GM18868 (cell line): ENCODE measurements around the gene MRPS34.
"Not testable (repeated sequence)": the region's sequence is repeated elsewhere in the genome, so short reads cannot be mapped to it uniquely, and the experiment has no call there.

Experiments used
- ATAC-seq: cut with Tn5 transposase; IDR thresholded peaks from one replicate; pipeline ENCODE4 v1.9.1; 2021; ENCODE audit warnings: mild to moderate bottlenecking, moderate library complexity; ENCODE audit not compliant: unreplicated experiment

Gene MRPS34

DNA sequence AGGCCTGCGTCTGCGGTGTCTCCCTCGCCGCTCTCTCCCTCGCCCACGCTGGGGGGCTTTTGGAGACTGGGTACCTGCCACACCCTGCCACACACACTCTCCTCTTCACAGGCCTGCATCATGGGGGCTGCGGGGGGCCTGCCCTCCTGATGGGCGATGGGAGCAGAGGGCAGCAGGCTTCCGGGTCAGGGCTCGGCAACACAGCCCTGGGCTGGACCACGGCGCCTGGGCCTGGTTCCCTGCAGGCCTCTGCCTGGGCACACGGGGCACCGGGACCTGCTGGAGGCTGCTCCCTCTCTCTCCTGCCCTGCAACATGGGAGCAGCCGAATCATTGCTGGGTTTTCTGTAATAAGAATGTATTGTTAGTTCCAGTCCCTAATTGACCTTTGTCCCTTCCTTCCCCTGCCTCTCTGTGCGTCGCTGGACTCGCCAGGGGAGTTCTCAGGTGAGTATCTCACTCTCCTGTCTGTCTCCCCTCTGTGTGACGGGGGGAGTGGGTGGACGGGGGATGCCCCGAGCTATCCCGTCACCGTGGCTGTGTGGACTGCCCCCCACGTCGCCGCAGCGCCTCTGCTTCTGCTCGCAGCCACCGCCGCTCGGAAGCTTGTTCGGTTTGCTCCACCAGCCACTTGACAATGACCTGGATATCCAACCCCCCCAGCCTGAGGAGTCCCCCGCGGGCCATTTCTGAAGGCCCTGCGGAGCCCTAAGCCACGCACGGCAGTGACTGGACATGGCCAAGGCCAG, 15.0 kb downstream of the MRPS34 start:
- no peak for ATAC-seq

DNA sequence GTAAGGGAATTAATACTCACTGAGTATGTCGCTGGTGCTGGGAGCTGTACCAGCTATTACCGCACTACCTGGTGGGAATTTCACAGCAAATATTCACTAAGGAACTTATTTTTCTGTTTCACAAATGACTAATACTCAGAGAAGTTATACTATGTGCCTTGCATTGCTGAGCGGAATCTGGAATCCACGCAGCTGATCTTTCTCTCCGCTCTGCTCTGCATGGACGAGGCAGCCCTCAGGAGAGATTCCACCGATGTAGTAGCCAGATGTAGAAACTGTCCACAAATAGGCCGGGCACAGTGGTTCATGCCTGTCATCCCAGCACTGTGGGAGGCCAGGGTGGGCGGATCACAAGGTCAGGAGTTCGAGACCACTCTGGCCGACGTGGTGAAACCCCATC, 18.7 kb downstream of the MRPS34 start:
- no peak for ATAC-seq

DNA sequence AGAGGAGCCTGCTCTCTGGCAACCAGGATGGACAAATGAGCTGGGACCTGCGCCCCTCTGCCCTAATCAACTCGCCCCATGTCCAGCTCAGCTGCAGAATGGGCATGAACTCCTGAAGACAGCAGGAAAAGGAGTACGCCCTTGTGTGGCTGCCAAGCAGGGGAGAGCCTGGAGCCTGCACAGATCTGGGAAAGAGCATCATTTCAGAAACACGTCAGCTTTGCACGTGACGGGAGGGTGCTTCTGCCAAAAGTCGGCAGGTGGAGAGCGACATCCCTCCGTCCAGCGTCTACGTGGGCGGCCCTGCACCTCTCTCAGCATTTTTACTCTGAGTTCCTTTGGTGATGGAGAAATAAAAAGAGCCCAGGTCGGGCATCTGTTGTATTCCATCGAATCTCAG, 20.1 kb downstream of the MRPS34 start:
- no peak for ATAC-seq

DNA sequence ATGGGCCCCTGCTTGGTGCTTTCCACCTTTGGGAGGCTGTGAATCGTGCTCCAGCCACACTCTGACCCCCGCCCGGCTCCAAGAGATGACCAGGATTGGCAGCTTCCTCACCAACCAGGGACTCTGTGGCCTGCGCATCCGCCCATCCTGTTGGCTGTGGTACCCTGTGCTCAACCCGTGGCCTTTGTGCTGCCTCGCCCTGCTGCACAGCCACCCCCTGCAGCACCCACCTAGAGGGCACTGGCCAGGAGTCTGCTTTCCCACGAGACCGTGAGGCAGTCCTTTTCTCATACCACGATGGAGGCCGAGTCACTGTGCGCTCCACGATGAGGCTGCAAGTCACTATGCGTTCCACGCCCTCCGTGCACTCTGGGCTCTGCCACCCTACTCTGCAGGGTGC, 21.0 kb downstream of the MRPS34 start:
- no peak for ATAC-seq

DNA sequence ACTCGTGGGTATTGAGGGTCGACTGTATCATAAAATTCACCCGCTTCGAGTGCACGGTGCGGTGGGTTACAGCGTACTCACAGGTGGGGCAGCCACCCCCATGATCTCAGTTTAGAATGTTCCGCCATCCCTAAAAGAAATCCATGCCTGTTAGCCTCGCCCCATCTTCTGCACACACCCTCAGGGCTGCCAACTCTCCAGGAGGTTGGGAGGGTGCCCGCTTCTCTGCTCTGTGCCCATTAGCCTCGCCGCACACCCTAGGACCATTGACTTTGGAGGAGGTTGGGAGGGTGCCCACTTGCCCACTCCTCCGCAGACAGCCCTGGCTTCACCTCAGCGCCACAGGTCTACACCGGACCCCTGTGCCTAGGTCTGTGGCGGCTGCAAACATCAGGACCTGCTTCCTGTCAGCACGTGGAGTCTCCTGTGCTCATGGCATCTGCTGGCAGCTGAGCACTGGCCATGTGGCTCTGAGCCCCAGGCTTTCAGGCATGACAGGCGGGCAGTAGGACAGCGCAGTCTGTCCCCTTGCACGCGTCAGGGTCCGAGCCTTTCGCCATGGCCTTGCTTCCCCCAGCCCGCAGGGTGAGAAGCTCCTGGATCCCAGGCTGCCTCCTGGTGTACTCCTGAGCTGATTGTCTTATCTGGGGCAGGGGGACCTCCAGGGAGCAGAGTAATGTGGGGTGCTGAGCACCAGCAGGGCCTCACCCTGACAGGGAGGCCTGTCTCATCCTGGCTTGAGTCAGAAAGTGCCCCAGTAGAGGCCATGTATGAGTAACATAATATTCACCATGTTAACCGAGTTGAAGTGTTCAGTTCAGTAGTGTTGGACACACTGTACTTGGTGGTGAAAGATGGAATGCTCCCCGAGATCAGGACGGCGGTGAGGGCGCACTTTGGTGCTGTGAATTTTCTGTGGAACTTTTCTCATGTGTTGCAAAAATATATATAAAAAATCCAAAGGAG, 23.5 kb downstream of the MRPS34 start:
- no peak for ATAC-seq

DNA sequence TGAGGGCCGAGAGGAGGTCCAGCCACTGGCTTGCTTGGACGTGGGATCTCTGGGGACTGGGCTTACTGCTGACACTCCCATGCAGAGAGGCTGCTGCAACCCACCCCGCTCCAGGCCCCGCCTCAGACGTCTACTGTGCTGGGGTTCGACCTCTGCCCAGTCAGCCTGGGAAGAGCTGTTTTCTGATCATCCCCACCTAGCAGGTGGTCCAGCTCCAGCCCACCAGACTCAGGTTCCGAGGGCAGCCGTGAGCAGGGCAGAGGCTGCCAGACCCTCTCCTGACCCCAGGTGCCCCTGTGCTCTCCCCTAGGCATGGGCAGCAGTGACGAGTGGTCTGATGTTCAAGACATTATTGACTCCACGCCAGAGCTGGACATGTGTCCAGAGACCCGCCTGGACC, 25.0 kb downstream of the MRPS34 start:
- no peak for ATAC-seq

DNA sequence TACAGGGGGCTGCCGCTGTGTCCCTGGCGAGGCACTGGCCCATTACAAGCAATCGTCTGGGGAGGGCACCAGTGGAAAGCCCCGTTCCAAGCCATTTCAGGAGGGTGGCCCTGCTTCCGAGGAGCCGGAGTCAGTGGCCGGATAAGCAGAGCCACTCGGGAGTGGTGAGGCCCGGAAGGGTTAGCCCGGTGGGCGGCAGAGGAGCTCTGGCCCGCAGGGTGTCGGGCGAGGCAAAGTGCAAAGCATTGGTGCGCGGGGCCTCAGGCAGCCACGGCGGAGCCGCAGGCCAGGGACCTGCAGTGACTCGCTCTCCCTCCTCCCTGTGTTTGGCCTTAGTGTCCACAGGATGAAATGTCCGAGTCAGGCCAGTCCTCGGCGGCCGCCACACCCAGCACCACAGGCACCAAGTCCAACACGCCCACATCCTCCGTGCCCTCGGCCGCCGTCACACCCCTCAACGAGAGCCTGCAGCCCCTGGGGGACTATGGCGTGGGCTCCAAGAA, 26.2 kb downstream of the MRPS34 start:
- no peak for ATAC-seq

DNA sequence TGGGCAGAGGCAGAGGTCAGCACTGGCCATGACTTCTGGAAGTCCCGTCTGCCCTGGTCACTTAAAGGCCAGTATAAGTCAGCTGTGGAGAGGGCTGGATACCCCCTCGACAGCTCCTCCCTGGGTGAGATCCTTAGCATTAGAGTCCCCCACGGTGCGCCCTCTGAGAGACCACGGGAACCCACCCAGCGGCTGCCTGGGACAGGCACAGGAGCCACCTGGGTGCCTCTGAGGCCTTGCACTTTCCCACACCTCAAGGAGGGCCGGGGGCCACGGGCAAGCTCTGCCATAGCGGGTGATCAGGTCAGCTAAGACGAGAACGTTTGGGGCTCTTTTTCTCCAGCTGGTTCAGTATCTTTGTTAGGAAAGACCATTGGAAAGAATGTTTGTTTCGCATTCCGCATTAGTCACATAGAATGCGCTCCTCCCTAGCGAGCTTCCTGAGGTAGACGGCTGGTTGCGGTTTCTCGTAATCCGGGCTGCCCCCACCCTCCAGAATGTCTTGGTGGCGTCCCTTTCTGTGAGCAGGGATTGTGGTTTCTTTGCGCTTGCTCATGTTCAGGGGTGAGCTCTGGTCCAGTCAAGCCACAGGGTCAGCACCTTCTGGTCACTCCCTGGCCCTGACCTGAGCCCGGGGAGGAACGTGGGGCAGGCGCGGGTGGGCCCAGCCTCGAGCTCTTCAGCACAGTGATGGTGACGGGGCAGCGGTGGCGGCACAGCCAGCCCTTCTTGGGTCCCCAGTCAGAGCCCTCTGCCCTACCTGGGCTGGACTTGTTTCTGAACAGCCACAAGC, 26.8 kb downstream of the MRPS34 start:
- no peak for ATAC-seq

DNA sequence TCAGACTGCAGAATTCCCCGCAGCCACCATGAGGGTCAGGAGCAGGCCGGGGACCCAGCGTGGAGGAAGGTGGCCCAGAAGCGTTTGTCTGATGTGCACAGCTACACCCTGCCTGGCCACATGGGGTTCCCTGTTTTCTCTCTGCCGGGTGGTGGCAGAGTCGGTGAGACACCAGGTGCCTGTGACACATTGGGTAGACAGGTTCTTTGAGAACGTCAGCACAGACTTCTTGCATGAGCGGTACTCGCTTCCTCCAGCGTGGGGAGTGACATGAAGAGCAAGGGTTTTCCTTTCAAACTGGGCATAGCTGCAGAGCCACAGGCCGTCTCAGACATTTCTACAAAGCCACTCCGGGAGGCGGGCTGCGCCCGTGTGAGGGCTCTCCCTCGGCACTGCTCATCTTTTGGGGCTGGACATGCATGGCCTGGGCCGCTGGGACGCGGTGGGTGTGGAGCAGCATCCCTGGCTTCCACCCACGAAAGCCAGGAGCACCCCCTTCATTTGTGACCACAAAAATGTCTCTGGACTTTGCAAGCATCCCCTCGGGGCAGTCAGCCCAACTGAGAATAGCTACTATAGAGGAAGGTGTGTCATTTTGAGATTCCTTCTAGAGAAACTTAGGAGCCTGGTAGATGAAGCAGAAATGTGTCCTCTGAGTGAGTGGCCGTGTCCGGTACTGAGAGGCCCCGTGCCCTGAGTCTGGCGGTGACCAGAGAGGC, 27.6 kb downstream of the MRPS34 start:
- ATAC-seq: no peak

DNA sequence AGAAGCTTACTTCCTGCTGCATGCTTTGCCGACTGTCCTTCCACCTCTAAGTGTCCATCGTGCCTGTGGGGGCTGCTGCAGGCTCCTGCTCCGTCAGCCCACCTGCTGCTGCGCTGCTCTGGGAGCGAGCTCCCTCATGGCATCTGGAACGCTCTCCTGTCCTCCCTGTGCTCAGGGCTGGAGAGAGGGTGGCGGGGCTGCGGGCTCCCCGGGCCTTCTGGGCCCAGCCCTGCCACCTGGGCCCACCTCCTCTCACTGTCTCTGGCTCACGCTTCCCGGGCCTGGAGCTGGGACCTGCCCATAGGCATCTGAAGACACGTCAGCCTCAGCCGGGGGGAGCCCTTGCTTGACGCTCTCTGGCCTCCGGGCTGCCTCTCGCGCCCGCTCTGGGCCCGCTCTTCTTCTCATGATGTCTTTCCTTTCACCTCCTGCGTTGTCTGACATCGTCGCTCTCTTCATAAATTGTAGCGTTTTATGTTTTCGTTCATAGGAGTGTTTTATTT, 28.5 kb downstream of the MRPS34 start:
- no peak for ATAC-seq

DNA sequence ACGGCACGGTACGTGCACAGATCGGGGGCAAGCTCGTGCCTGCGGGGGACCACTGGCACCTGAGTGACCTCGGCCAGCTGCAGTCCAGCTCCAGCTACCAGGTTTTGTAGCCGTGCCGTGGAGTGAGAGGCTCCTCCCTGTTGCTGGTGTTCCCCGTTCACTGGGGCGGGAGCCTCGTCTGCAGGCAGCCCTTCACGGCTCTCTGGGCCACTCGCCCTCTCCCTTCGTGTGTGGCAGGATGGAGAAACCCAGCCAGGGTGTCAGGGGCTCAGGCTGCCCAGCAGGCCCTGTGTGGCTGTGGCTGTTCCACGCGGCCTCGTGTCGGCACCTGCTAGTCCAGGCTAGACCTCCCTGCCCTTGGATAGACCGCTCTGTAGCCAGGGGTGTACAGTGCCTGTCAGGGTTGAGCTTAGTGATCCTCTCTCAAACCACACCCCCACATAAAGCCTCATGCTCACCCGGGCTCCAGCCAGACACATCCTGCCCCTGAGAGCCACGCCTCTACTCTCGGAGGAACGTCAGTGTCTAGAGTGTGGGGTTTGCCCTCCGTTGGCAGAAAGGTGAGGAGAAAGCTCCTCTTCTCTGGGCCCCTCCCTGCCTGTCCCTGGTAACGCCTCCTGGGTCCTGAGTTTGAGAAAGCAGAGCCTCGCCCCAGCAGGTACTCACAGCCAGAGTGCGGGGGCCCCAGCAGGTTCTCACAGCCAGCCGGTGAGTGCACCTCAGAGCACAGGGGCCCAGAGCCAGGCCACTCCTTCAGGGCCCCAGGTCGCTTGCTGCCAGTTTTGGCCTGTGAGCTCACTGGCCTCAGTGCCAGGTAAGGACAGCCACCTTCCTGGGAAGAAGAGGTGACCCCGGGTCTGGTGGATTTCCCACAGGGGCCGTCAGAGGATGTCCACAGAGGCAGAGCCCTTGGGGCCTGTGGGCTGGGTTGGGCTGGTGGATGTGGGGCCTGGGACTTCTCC, 29.3 kb downstream of the MRPS34 start:
- no peak for ATAC-seq

DNA sequence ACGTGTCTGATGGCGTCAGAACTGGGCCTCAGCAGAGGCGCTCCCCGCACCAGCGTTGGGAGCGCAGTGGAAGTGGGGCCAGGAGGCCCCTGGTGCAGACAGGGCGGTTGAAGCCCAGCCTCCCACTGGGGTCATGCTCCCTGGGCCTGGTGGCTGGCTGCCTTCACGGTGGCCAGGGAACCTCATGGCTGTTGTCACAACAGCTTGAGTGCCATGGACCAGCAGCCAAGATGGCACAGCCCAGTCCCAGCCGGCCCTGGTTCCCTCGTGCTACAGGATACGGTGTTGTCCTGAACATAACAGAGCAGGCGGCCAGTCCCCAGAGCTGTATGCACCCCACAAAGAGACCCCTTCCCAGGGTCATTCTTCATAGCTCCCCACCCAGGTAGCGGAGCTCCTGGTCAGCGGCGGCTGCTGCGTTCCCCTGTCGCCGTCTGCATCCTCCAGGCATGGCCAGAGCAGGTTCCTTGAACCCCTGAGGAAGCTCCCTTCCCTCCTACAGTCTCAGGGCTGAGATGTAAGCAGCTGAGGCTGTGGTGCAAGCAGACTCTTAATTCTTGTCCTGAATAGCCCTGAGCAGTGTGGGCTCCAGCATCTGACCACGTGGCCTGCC, 31.3 kb downstream of the MRPS34 start:
- ATAC-seq: no peak

DNA sequence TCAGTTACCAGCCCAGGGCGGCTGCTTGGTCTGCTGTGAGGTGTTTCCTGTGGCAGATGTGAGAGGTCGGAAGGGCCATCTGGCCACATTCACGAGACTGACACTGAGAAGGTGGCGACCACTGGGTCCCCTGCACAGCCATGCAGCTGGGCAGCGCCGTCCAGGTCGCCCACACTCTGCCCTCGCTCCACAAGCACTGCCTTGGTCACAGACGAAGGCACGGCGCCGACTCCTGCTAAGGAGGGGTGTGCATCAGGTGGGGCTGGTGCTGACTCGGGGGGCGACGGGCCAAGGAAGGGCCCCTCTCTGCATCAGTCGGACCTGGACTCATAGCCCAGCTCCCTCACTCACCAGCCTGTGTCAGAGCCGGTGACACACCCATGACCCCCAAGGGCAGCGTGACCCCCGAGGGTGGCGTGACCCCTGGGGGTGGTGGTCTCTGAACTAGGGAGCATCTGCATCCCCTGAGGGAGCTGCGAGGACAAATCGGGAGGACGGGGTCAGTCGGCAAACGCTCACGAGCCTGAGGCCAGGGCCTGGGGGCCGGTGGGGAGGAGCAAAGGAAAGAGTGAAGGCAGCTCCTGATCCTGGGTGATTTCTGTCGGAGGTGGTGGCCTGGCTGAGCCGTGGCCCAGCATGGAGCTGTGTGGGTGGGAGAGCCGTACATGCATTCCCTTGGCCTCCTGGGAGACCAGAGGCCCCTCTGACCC, 32.0 kb downstream of the MRPS34 start:
- ATAC-seq: no peak

DNA sequence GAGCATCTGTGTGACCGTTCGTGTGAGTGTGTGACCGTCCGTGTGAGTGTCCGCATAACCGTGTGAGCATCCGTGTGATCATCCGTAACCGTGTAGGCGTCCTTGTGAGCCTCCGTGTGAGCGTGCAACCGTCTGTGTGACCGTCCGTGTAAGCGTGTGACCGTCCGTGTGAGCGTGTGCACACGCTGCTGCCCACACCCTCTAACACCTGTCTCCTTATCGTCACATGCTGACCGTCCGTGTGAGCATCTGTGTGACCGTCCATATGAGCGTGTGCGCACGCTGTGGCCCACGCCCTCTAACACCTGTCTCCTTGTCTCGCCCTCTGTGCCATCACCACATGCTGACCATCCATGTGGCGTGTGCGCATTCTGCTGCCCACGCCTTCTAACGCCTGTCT, 32.7 kb downstream of the MRPS34 start:
- no peak for ATAC-seq

DNA sequence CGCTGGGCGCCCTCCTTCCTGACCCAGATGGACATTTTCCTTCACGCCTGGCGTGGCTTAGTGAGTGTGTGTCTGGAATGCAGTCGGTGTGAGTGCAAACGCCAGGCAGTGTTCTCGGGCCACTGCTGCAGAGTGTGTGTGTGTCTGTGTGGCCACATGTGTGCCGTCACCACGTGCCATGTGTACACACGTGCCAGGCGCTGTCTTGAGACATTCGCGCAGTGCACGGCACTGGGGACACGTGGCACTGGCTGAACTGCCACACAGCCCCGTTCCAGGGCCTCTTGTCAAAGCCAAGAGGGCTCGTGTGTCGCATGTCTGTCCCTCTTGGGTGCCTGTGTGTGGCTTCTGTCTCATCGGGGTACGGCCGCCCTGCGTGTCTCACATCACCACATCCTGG, 38.1 kb downstream of the MRPS34 start:
- ATAC-seq: no peak

DNA sequence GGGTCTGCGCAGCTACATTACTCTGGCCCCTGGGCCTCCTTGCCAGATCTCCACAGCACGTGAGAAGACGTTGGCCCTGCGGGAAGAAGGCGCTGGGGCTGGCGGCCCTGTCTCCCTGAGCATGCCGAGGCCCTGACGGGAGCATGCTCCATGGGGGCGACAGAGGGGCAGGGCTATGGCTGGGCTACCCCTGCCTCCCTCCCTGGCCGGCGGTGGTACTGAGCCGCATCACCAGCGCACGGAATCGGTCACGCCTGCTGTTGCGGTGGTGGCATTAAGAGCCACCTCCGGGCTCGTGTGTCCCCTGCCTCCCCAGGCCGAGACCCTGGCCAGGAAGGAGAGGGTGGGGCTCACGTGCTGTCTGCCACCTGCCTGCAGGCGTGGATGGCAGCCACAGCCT, 38.8 kb downstream of the MRPS34 start:
- no peak for ATAC-seq

DNA sequence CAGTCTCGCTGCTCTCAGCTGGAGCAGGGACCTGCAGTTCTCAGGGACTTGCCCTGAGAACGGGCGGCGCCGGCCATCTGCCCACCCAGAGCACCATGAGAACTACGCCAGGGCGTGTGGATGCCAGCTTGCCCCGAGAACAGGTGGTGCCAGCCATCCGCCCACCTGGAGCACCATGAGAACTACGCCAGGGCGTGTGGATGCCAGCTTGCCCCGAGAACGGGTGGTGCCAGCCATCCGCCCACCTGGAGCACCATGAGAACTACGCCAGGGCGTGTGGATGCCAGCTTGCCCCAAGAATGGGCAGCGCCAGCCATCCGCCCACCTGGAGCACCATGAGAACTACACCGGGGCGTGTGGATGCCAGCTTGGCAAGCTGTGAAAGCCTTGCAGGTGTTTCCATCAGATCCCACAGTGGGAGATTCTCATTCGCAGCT, 40.4 kb downstream of the MRPS34 start:
- ATAC-seq: not testable (repeated sequence)

DNA sequence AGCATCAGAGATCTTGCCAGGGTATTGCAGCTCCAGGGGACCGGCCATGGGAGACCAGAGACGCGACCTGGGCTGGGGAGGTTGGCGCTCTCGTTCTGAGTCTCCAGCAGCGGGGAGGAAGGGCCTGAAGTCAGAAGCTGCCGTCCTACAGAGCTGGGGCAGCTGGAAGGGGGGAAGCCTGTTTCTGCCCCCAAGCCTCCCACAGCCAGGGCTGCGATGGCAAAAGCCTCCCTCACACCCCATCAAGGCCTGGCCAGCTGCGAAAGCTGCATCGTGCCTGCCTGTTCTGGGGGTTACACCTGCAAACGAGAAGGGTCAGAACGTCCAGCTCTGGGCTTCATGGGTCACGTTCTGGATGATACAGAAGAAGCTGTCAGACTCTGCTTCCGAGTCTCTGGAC, 40.9 kb downstream of the MRPS34 start:
- no peak for ATAC-seq
